Measurements from ENCODE around the gene GNAI1.

GNAI1 gene

GRCh38 chr7:80213814-80214213, 79.2 kb downstream of the GNAI1 start:
- no peak for DNase-seq (ENCODE audit: low read depth in 2 of 2)

DNA sequence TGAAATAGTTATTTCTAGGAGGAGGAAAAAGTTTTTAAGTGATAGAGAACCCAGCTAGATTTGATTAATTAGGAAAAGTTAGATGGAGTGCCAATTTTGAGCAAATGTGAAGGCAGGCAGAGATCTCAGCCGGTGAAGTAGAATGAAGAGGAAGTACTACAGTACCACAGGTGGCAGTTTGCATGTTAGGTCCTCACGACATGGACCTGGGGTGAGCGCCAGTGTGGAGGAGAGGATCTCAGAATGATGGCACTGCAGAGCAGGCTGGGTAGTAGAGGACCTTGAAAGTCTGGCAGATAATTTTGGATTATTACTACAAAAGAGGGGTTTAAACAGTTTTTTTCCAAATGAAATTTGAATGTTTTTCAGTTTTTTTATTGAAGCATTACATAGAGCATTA, 81.1 kb downstream of the GNAI1 start:
- DNase-seq (ENCODE audit: low read depth in 2 of 2): no peak

DNA sequence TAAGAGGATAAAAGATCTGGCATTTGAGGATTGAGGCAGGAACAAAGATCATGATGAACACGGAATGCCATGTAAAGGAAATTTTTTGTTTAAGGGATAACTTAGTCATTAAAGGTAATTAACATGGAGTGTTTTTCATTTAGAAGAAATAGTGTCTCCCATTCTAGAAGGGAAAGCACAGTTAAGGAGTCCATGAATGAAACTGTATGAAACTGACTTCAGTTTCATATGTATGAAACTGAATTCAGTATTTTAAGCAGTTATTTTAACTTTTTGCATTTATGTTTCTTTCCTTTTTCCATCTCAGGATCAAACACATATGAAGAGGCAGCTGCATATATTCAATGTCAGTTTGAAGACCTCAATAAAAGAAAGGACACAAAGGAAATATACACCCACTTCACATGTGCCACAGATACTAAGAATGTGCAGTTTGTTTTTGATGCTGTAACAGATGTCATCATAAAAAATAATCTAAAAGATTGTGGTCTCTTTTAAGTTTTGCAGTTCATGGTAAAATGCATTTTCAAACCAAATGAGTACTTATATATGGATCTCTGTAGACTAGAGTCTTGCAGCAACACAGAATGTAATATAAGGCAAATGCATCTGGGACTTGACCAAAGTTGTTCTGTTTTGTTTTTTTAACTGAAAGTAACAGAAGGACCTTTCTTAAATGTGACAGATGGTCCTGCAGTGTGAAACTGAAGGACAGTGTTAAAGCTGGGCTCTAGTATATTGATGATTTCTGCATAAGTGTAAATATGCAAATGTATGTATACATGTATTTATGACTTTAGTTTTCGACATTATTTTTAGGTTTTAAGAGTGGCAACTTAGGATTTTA, 82.6 kb downstream of the GNAI1 start:
- no peak for DNase-seq (ENCODE audit: low read depth in 2 of 2)

GRCh38 chr7:80218723-80219122, 84.1 kb downstream of the GNAI1 start:
- DNase-seq (ENCODE audit: low read depth in 2 of 2): no peak

DNA sequence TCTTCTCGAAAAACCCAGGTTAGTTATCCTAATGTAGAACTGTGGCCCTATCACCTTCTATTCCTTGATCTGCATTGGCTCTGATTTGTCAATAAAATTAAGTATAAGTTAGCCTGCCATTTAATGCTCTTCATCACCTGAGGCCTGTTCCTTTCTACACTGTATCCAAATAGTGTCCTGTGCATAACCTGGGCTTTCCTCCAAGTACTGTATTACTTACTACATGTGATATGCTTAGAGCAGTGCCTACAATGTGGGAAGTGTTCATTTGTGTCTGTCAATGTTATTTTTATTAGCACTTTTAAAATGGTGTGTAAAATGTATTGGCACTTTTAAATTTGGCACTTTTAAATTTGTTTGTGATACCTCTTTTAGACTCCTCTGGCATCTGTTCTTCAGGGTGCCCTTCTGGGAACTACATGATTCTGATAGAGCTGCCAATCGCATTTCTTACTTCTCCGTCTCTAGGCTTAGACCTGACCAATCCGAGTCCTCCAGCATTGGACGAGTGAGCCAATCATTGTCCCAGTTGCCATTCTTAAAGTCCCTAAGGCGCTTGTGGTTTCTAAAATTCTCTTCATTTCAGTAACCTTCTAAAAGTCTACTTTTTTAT, 85.5 kb downstream of the GNAI1 start:
- DNase-seq (ENCODE audit: low read depth in 2 of 2): no peak

GRCh38 chr7:80224415-80224814, 89.8 kb downstream of the GNAI1 start:
- no peak for DNase-seq (ENCODE audit: low read depth in 2 of 2)

GRCh38 chr7:80225361-80225760, 90.7 kb downstream of the GNAI1 start:
- DNase-seq (ENCODE audit: low read depth in 2 of 2): no peak

GRCh38 chr7:80226629-80227028, 92.0 kb downstream of the GNAI1 start:
- DNase-seq (ENCODE audit: low read depth in 2 of 2): no peak

DNA sequence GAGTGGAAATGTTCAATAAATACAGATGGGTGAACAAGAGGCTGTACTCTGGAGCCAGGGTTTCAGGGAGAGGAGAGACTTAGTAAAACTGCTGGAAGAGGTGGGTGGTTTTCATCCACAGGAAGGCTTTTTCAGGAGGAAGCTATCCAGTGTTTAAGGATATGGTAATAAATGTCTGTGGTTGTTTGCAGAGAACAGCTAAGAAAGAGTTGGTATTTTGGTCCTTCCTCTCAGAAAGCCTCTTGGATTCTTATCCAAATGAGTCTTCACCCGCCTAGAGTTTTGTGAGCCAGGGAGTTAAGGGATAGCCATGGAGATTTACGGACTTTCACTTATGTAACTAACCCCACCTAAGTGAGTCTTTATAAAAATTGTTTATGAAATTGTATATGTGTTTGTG, 95.7 kb downstream of the GNAI1 start:
- DNase-seq (ENCODE audit: low read depth in 2 of 2): no peak

DNA sequence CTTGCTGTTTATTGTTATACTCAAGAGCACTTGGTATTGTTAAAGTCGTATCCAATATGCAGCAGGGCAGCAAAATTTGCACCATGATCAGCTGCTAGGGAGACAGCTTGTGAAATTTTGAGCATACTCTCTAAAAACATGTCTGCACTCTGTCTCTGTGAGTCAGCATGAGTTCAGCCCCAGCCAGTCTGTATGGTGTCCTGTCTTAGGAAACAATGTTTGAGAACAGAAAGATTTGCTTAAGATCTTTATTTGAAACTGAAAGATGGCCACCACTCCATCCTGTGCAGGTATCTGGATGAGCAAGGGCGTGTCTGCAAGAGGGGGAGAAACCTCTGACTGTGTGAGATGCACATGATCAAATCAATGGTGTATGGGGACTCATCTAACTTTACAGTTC, 97.1 kb downstream of the GNAI1 start:
- DNase-seq (ENCODE audit: low read depth in 2 of 2): no peak

GRCh38 chr7:80232979-80233724, 98.5 kb downstream of the GNAI1 start:
- DNase-seq (ENCODE audit: low read depth in 2 of 2): no peak

- DNase-seq (ENCODE audit: low read depth in 2 of 2): no peak
Observed at GRCh38 chr7:80235334-80235733, 100.7 kb downstream of the GNAI1 start.

GRCh38 chr7:80236681-80237080, 102.0 kb downstream of the GNAI1 start:
- no peak for DNase-seq (ENCODE audit: low read depth in 2 of 2)

- no peak for DNase-seq (ENCODE audit: low read depth in 2 of 2)
Observed at GRCh38 chr7:80240265-80241025, 105.8 kb downstream of the GNAI1 start.

DNA sequence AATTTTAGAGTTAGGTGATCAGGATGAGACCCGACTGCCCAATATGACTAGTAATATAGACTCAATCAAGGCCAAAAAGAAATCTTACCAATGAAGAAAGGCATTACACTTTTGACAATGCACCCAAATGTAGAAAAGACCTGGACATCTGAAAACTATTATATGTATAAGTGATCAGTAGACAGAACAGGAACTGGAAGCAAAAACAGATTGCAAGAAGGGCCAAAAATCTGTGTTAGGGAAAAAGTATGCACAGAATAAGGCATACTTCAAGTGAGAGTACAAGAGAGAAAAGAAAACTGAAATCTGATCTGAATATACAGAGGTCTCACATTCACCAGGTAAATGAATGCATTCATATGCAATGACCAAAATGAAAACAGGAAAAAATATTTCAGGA, 107.0 kb downstream of the GNAI1 start:
- no peak for DNase-seq (ENCODE audit: low read depth in 2 of 2)

- DNase-seq (ENCODE audit: low read depth in 2 of 2): no peak
Observed at GRCh38 chr7:80243425-80243824, 108.8 kb downstream of the GNAI1 start.

GRCh38 chr7:80244206-80244916, 109.7 kb downstream of the GNAI1 start:
- DNase-seq (ENCODE audit: low read depth in 2 of 2): no peak

DNA sequence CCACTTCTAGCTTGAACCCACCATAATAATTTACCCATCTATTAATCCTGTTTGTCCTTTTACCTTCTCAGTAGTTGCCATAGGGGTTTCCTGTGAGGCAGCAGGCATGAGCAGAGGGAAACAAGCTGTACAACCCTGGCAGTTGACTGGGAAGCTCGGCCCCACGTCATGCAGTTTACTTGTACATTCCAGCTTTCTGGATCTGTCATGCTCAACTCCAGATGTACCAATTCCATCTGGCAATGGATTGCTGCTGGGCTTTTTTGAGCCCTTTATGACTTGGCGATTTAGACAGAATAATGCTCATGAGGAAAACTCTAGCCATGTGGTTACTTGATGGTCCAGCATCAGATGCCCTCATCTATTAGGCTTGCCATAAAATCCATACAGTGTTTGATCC, 112.5 kb downstream of the GNAI1 start:
- no peak for DNase-seq (ENCODE audit: low read depth in 2 of 2)

- DNase-seq (ENCODE audit: low read depth in 2 of 2): no peak
Observed at GRCh38 chr7:80247891-80248290, 113.3 kb downstream of the GNAI1 start.

- no peak for DNase-seq (ENCODE audit: low read depth in 2 of 2)
Observed at GRCh38 chr7:80249184-80249583, 114.6 kb downstream of the GNAI1 start.

DNA sequence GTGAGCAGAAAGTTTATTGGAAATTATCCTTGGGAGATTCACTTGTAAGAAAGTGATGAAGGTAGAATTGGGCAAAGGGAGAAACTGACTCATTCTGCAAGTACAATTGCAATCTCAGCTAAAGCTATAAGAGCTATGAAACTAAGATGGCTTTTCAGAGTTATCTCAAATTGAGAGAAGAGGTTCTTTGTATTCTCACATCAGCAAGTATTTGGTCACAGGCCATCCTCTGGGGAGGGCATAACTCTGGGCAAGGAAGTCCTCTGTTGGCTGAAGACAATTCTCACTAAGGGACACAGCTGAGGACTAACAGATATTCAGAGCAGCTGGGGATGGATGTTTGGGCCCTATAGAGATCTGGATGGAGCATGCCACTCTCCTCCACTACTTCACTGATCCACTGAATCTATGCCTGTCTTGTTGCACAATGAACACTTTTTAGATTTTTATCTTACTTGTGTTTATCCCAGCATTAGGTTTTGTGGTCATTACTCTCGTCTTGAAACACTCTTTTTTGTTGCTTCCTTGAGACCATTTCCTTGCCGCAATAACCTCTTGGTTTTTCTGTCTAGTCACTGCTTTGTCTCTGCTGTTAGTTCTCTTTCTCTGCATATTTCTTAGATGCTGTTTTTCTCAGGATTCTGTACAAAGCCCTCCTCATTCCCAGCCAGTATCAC, 115.1 kb downstream of the GNAI1 start:
- DNase-seq (ENCODE audit: low read depth in 2 of 2): no peak

Data from stimulated activated CD4-positive, alpha-beta T cell treated with anti-CD3 and anti-CD28 coated beads, Interleukin-15, amount 100 ng/mL, for 48 hours (primary cell).